Stimulated activated CD8-positive, alpha-beta memory T cell treated with anti-CD3 and anti-CD28 coated beads, Interleukin-2, amount 100 ng/mL, for 1 hour (primary cell): ENCODE data around the gene WDR90.
A peak's percentile ranks its signal among the peaks of the same experiment; 100 is the strongest.

ENCODE experiments used
- DNase-seq, 2 donors: peaks; one replicate each; pipeline ENCODE4 v3.0.0-alpha.2; 2020; ENCODE audit warnings: low read depth in 2 of 2

WDR90 gene

GRCh38 chr16:626787-627453 is 22.2 kb upstream of the WDR90 start:
- DNase-seq, result no peak

- DNase-seq, result no peak
Measured at GRCh38 chr16:627454-628239, 21.5 kb upstream of the WDR90 start.

- DNase-seq, result no peak
Measured at GRCh38 chr16:628321-629061, 20.7 kb upstream of the WDR90 start.

GRCh38 chr16:629185-629832 is 19.9 kb upstream of the WDR90 start:
- DNase-seq, result no peak

- DNase-seq, result no peak
Measured at GRCh38 chr16:629833-630248, 19.3 kb upstream of the WDR90 start.

- DNase-seq, result no peak
Measured at GRCh38 chr16:630249-630814, 18.8 kb upstream of the WDR90 start.

- no peak for DNase-seq
Measured at GRCh38 chr16:630815-631405, 18.3 kb upstream of the WDR90 start, which contains the start of gene WFIKKN1. Gene WFIKKN1 (plus strand): TSS chr16:630985. CDS start chr16:631254, 269 bp downstream.

- no peak for DNase-seq
Measured at GRCh38 chr16:631808-632358, 17.3 kb upstream of the WDR90 start.

- DNase-seq, result no peak
Measured at GRCh38 chr16:632486-633335, 16.5 kb upstream of the WDR90 start.

GRCh38 chr16:633336-634050 is 15.7 kb upstream of the WDR90 start:
- no peak for DNase-seq

- DNase-seq, result no peak
Measured at GRCh38 chr16:634051-634670, 15.0 kb upstream of the WDR90 start.

GRCh38 chr16:634996-635395 is 14.2 kb upstream of the WDR90 start:
- DNase-seq, result no peak

- no peak for DNase-seq
Measured at GRCh38 chr16:635573-636205, 13.5 kb upstream of the WDR90 start.

- DNase-seq, result peak; percentile 78 to 84
Measured at GRCh38 chr16:636206-637080, 12.7 kb upstream of the WDR90 start, which contains the start of gene METTL26. Gene METTL26 (minus strand): TSS chr16:636305. CDS start chr16:636290, 15 bp downstream.

- DNase-seq, result peak; percentile 74 to 84
Measured at GRCh38 chr16:637081-638018, 11.8 kb upstream of the WDR90 start.

GRCh38 chr16:638034-638543 is 11.1 kb upstream of the WDR90 start:
- DNase-seq, result no peak
